WTC11 (cell line): ENCODE data around the gene BBOF1.

Source experiments
- FOXJ3 ChIP-seq: sonication (generic); formaldehyde crosslinking; IDR thresholded peaks from 2 replicates; pipeline ENCODE4 v1.9.0; 2021; ENCODE audit warnings: missing genetic modification reagents, mild to moderate bottlenecking, borderline replicate concordance
- TF ChIP-seq, protein P1 (sequence below): fragments of 200-600 bp; IDR thresholded peaks from 2 replicates; pipeline ENCODE4 v1.8.0; 2022; ENCODE audit warnings: antibody characterized with exemption
- TF ChIP-seq, protein P2 (sequence below): sonication (generic); formaldehyde crosslinking; IDR thresholded peaks from 2 replicates; pipeline ENCODE4 v1.8.1; 2022; ENCODE audit warnings: missing genetic modification reagents, borderline replicate concordance

DNA sequence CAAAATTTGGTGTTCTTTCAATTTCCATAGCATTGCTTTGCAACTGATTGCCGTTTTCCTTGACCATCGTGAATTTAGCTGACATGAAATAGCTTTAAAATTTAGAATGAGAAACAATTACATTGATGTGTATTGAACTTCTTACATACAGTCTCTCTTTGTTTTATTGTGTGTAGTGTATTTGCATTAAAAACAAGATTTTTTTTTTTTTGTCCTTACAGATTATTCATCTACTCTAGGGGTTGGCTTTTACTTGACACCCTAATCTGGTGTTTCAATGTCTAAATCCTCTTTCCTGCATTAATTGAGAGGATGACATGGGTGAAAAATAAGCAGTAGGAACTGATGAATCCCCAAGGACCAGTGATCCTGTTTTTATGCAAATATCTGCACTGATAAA, 86.2 kb downstream of the BBOF1 start:
- TF ChIP-seq, protein P1, sequence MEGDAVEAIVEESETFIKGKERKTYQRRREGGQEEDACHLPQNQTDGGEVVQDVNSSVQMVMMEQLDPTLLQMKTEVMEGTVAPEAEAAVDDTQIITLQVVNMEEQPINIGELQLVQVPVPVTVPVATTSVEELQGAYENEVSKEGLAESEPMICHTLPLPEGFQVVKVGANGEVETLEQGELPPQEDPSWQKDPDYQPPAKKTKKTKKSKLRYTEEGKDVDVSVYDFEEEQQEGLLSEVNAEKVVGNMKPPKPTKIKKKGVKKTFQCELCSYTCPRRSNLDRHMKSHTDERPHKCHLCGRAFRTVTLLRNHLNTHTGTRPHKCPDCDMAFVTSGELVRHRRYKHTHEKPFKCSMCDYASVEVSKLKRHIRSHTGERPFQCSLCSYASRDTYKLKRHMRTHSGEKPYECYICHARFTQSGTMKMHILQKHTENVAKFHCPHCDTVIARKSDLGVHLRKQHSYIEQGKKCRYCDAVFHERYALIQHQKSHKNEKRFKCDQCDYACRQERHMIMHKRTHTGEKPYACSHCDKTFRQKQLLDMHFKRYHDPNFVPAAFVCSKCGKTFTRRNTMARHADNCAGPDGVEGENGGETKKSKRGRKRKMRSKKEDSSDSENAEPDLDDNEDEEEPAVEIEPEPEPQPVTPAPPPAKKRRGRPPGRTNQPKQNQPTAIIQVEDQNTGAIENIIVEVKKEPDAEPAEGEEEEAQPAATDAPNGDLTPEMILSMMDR, result no peak
- TF ChIP-seq, protein P2, sequence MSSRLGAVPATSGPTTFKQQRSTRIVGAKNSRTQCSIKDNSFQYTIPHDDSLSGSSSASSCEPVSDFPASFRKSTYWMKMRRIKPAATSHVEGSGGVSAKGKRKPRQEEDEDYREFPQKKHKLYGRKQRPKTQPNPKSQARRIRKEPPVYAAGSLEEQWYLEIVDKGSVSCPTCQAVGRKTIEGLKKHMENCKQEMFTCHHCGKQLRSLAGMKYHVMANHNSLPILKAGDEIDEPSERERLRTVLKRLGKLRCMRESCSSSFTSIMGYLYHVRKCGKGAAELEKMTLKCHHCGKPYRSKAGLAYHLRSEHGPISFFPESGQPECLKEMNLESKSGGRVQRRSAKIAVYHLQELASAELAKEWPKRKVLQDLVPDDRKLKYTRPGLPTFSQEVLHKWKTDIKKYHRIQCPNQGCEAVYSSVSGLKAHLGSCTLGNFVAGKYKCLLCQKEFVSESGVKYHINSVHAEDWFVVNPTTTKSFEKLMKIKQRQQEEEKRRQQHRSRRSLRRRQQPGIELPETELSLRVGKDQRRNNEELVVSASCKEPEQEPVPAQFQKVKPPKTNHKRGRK, result no peak
- TF ChIP-seq FOXJ3, result no peak
